ENCODE results near the gene GSTK1. TPM values are rescaled to one million over a fixed set of nuclear protein-coding genes. Genes with fewer than 3 reads are reported as not detected.

GSTK1 gene
- total and polyA plus RNA-seq, 3 donors from 2014 or later: 105 to 169 (median 136) TPM

DNA sequence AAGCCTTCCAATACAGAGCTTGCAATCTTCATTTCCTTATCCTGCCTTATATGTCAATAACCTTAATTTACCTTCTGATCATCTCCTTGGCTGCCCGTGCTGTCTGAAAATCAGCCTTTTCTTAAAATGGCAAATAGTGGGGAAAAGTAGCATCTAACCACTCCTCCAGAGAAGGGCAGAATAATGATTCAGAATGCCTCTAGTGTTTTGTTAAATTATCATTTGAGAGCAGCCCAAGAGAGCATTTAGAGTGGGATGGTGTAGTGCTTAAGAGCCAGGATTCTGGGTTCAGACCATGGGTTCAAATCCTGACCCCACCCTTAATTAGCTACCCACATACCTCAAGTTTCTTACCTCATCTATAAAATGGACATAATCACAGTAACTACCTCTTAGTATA, 16.9 kb downstream of the GSTK1 start:
- Histone ChIP-seq H3K4me1 (peaks cover 4% of the 10 kb centered on the region), H3K4me3 (no peak overlapping the region), H3K27me3 (no peaks in the 10 kb centered on the region), H3K36me3 (ENCODE audit: low read depth, missing control alignments) (no peaks in the 10 kb centered on the region), H3K9me3 (no peaks in the 10 kb centered on the region), H3K27ac (peak overlapping the region in 1 of 2 donors; percentile 57)
- DNase-seq: no peak
- intact Hi-C loops (cut with DNase I; ENCODE audit: low total_unique reads): no loop called here
- 43 to 46% methylated on average over 1 of the region's 1 CpG for WGBS, 2 donors
- no peak for TF ChIP-seq POLR2A (IDR thresholded peaks at IDR 0.05)
- no peak for TF ChIP-seq CTCF (IDR thresholded peaks at IDR 0.05)

- intact Hi-C loops (cut with DNase I; ENCODE audit: low total_unique reads): no loop called here
Observed at GRCh38 chr7:143280566-143280965, 17.3 kb downstream of the GSTK1 start.

DNA sequence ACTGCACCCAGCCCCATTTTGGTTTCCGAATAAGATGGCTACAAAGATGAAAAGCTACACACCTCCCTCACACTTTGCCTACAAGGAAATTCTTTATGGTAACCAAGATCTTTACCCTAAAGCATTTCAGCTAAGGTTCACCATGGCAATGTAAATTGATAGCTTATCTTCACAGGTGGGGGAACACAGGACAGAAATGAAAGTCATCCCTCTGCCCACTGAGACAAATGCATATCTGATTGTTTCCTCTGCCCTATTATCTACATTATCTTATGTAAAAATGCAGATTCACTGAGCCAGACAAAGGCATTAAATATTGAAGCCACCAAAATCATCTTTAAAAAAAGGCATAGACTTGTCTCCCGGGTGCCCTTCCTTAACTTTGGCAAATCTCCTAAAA, 18.3 kb downstream of the GSTK1 start:
- no peak for DNase-seq
- TF ChIP-seq CTCF (IDR thresholded peaks at IDR 0.05): no peak
- intact Hi-C loops (cut with DNase I; ENCODE audit: low total_unique reads): no loop called here
- Histone ChIP-seq H3K9me3 (no peaks in the 10 kb centered on the region), H3K4me1 (peaks cover 4% of the 10 kb centered on the region), H3K27me3 (no peaks in the 10 kb centered on the region), H3K36me3 (ENCODE audit: low read depth, missing control alignments) (no peaks in the 10 kb centered on the region), H3K4me3 (no peak overlapping the region), H3K27ac (no peak overlapping the region)
- 92 to 95% methylated on average over 2 of the region's 2 CpGs for WGBS, 2 donors

More at GRCh38 chr7:143280566-143280965, 17.3 kb downstream of the GSTK1 start:
- WGBS, 2 donors: 84 to 89% methylated on average over 2 of the region's 2 CpGs
- Histone ChIP-seq H3K9me3 (no peaks in the 10 kb centered on the region), H3K4me1 (peaks cover 4% of the 10 kb centered on the region), H3K27me3 (no peaks in the 10 kb centered on the region), H3K4me3 (no peak overlapping the region), H3K36me3 (ENCODE audit: low read depth, missing control alignments) (no peaks in the 10 kb centered on the region), H3K27ac (no peak overlapping the region)
- TF ChIP-seq CTCF (IDR thresholded peaks at IDR 0.05) (no peak), POLR2A (IDR thresholded peaks at IDR 0.05) (no peak)
- DNase-seq: no peak

- 92 to 97% methylated on average over 8 of the region's 8 CpGs for WGBS, 2 donors
- TF ChIP-seq CTCF (IDR thresholded peaks at IDR 0.05): no peak
- H3K4me3 ChIP-seq: no peak overlapping the region
- H3K9me3 ChIP-seq: no peaks in the 10 kb centered on the region
- no peaks in the 10 kb centered on the region for H3K36me3 ChIP-seq (ENCODE audit: low read depth, missing control alignments)
- H3K27me3 ChIP-seq: no peaks in the 10 kb centered on the region
- intact Hi-C loops (cut with DNase I; ENCODE audit: low total_unique reads): no loop called here
- H3K27ac ChIP-seq: no peak overlapping the region
- DNase-seq: no peak
- peaks cover 4% of the 10 kb centered on the region for H3K4me1 ChIP-seq
Observed at GRCh38 chr7:143282124-143282523, 18.9 kb downstream of the GSTK1 start.

DNA sequence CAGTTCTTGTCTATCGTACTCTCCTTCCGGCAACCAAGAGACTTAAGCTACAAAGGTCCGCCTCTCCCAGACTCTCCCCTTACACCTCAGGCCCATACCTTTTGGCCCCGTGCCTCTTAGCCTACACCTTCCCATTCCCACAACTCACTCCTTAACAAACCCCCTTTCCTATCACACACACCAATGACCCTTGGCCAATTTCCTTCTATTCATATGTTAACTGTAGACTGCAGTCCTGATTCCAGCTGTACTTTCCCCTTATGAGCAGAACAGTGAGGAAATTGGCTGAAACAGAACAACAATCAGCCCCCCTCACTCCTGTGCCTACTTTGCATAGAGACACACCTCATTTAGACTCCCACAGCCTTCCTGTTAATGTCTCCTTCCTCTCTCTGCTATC, 20.1 kb downstream of the GSTK1 start:
- H3K4me1 ChIP-seq: peaks cover 10% of the 10 kb centered on the region
- H3K27ac ChIP-seq: no peak overlapping the region
- 79 to 87% methylated on average over 4 of the region's 4 CpGs for WGBS, 2 donors
- no peak overlapping the region for H3K4me3 ChIP-seq
- DNase-seq: no peak
- H3K36me3 ChIP-seq (ENCODE audit: low read depth, missing control alignments): no peaks in the 10 kb centered on the region
- TF ChIP-seq CTCF (IDR thresholded peaks at IDR 0.05) (no peak), POLR2A (IDR thresholded peaks at IDR 0.05) (no peak)
- intact Hi-C loops (cut with DNase I; ENCODE audit: low total_unique reads): no loop called here
- H3K27me3 ChIP-seq: no peaks in the 10 kb centered on the region
- H3K9me3 ChIP-seq: no peaks in the 10 kb centered on the region

Measured in testis (tissue), 3 donors.